Astrocyte (in vitro differentiated cells and primary cell): Measurements from ENCODE around the gene IYD. TPM values are rescaled to one million over a fixed set of nuclear protein-coding genes. Genes with fewer than 3 reads are reported as not detected.

Experiments used
- DNase-seq: peaks from one replicate; pipeline ENCODE4 v3.0.0-alpha.2; 2010; ENCODE audit warnings: low read depth
- FAIRE-seq: peaks from 2 replicates; lab custom pipeline; 2011; peaks lifted over from hg19 to GRCh38; lab: Jason Lieb, UNC
- H2AFZ ChIP-seq: 2 replicates; pipeline ENCODE4 v1.6.0; 2012; ENCODE audit warnings: low read depth, low read length, inconsistent platforms
- H3K27ac ChIP-seq: 2 replicates; pipeline ENCODE4 v1.5.1; 2011; ENCODE audit warnings: low read depth, low read length, inconsistent platforms
- H3K27me3 ChIP-seq: 2 replicates; pipeline ENCODE4 v1.6.0; 2011; ENCODE audit warnings: low read length, inconsistent platforms; ENCODE audit not compliant: insufficient read depth
- H3K36me3 ChIP-seq: 2 replicates; pipeline ENCODE4 v1.5.1; 2011; ENCODE audit warnings: low read length, inconsistent platforms; ENCODE audit not compliant: insufficient read depth
- H3K4me1 ChIP-seq: 2 replicates; pipeline ENCODE4 v1.5.1; 2011; ENCODE audit warnings: low read length, inconsistent platforms; ENCODE audit not compliant: insufficient read depth
- H3K4me2 ChIP-seq: 2 replicates; pipeline ENCODE4 v1.6.0; 2012; ENCODE audit warnings: low read length, inconsistent platforms
- H3K4me3 ChIP-seq: 2 replicates; pipeline ENCODE4 v1.5.1; 2011; ENCODE audit warnings: low read depth, mild to moderate bottlenecking, low read length, inconsistent platforms; ENCODE audit not compliant: insufficient read depth
- H3K79me2 ChIP-seq: 2 replicates; pipeline ENCODE4 v1.6.0; 2012; ENCODE audit warnings: mild to moderate bottlenecking, low read length, inconsistent platforms; ENCODE audit not compliant: insufficient read depth
- H3K9ac ChIP-seq: 2 replicates; pipeline ENCODE4 v1.6.0; 2012; ENCODE audit warnings: mild to moderate bottlenecking, low read length, inconsistent platforms
- H3K9me3 ChIP-seq: 2 replicates; pipeline ENCODE4 v1.5.1; 2012; ENCODE audit warnings: low read depth, mild to moderate bottlenecking, low read length, inconsistent platforms; ENCODE audit not compliant: insufficient read depth
- H4K20me1 ChIP-seq: 2 replicates; pipeline ENCODE4 v1.6.0; 2012; ENCODE audit warnings: low read length, inconsistent platforms; ENCODE audit not compliant: insufficient read depth
- H3K27ac Mint-ChIP-seq: one replicate; pipeline ENCODE4 v1.8.0; 2021; ENCODE audit warnings: mild to moderate bottlenecking, mixed read lengths; ENCODE audit not compliant: unreplicated experiment
- H3K27me3 Mint-ChIP-seq: one replicate; pipeline ENCODE4 v1.8.0; 2021; ENCODE audit warnings: low read depth, mixed read lengths; ENCODE audit not compliant: unreplicated experiment
- H3K36me3 Mint-ChIP-seq: one replicate; pipeline ENCODE4 v1.8.0; 2021; ENCODE audit warnings: low read depth, mixed read lengths; ENCODE audit not compliant: unreplicated experiment
- H3K4me1 Mint-ChIP-seq: one replicate; pipeline ENCODE4 v1.8.0; 2021; ENCODE audit warnings: low read depth, mixed read lengths; ENCODE audit not compliant: unreplicated experiment
- H3K4me3 Mint-ChIP-seq: one replicate; pipeline ENCODE4 v1.8.0; 2021; ENCODE audit warnings: mild to moderate bottlenecking, moderate library complexity, mixed read lengths; ENCODE audit not compliant: unreplicated experiment
- H3K9me3 Mint-ChIP-seq: one replicate; pipeline ENCODE4 v1.8.0; 2021; ENCODE audit warnings: mild to moderate bottlenecking, mixed read lengths; ENCODE audit not compliant: unreplicated experiment
- CTCF ChIP-seq: IDR thresholded peaks from 2 replicates; pipeline ENCODE4 v1.5.1; 2011; ENCODE audit warnings: low read depth, mild to moderate bottlenecking, inconsistent platforms, low read length, moderate library complexity; ENCODE audit not compliant: insufficient read depth
- EZH2 ChIP-seq: IDR thresholded peaks from 2 replicates; pipeline ENCODE4 v1.6.1; 2012; ENCODE audit warnings: mild to moderate bottlenecking, low read length, inconsistent platforms; ENCODE audit not compliant: insufficient read depth
- total RNA-seq: library from RNA; stranded (reverse); gene quantifications from 2 replicates; pipeline ENCODE4 v1.2.1, GENCODE V29; 2021

The IYD gene
- total RNA-seq, 1 donor from 2014 or later = not detected

GRCh38 chr6:150325066-150325772 lies 43.6 kb upstream of the IYD start:
- DNase-seq = no peak
- Mint-ChIP-seq H3K4me3 (no peak overlapping the region), H3K27ac (no peak overlapping the region), H3K9me3 (peaks cover 2% of the 10 kb centered on the region), H3K4me1 (peaks cover 4% of the 10 kb centered on the region), H3K27me3 (peaks cover 28% of the 10 kb centered on the region), H3K36me3 (no peaks in the 10 kb centered on the region)
- H2AFZ ChIP-seq = no peak overlapping the region
- H3K4me2 ChIP-seq = no peak overlapping the region
- H4K20me1 ChIP-seq = no peaks in the 10 kb centered on the region
- peaks cover 3% of the 10 kb centered on the region for H3K4me1 ChIP-seq
- H3K79me2 ChIP-seq = no peaks in the 10 kb centered on the region
- no peak overlapping the region for H3K4me3 ChIP-seq
- H3K9ac ChIP-seq = no peak overlapping the region
- peaks cover 6% of the 10 kb centered on the region for H3K27me3 ChIP-seq
- TF ChIP-seq EZH2 (no peak), CTCF (no peak)
- H3K9me3 ChIP-seq = no peaks in the 10 kb centered on the region
- H3K27ac ChIP-seq = no peak overlapping the region
- no peaks in the 10 kb centered on the region for H3K36me3 ChIP-seq
- FAIRE-seq = no peak

GRCh38 chr6:150327117-150327774 lies 41.6 kb upstream of the IYD start:
- no peaks in the 10 kb centered on the region for H3K79me2 ChIP-seq
- H3K4me3 ChIP-seq = no peak overlapping the region
- TF ChIP-seq CTCF (no peak), EZH2 (no peak)
- no peak overlapping the region for H3K27ac ChIP-seq
- FAIRE-seq (no peak), DNase-seq (no peak)
- H3K4me1 Mint-ChIP-seq = peaks cover 4% of the 10 kb centered on the region
- H2AFZ ChIP-seq = no peak overlapping the region
- peaks cover 2% of the 10 kb centered on the region for H3K9me3 Mint-ChIP-seq
- H4K20me1 ChIP-seq = no peaks in the 10 kb centered on the region
- H3K27ac Mint-ChIP-seq = no peak overlapping the region
- no peak overlapping the region for H3K4me2 ChIP-seq
- H3K27me3 Mint-ChIP-seq = peaks cover 24% of the 10 kb centered on the region
- H3K27me3 ChIP-seq = peaks cover 3% of the 10 kb centered on the region
- peaks cover 3% of the 10 kb centered on the region for H3K4me1 ChIP-seq
- no peaks in the 10 kb centered on the region for H3K36me3 Mint-ChIP-seq
- H3K36me3 ChIP-seq = no peaks in the 10 kb centered on the region
- no peaks in the 10 kb centered on the region for H3K9me3 ChIP-seq
- no peak overlapping the region for H3K4me3 Mint-ChIP-seq
- no peak overlapping the region for H3K9ac ChIP-seq
